ENCODE results near the gene ADSL.

Gene ADSL

DNA sequence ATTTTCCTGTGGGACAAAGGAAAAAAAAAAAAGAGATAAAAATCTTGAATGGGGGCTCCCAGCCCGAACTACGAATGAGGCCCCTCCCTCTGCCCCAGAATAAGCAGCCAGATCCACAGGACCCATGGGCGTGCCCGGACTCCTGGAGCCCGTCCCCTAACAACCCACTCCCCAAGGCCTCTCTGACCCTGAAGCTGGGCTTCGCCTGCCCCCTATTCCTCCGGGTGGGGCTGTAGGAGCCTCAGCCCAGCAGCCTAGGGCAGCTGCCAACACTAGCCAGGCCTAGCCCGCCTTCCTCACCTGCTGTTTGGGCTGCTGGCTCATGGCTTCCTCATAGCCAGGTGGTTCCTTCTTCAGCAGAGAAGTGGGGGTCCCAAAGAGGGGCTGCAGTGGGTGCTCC lies 70.7 kb downstream of the ADSL start:
- in situ Hi-C loops (cut with MboI; ENCODE audit: low pct_unique_long_range_greater_than_20kb, low sequenced_read_pairs, unreplicated experiment): no loop called here
- TF ChIP-seq, protein P1, sequence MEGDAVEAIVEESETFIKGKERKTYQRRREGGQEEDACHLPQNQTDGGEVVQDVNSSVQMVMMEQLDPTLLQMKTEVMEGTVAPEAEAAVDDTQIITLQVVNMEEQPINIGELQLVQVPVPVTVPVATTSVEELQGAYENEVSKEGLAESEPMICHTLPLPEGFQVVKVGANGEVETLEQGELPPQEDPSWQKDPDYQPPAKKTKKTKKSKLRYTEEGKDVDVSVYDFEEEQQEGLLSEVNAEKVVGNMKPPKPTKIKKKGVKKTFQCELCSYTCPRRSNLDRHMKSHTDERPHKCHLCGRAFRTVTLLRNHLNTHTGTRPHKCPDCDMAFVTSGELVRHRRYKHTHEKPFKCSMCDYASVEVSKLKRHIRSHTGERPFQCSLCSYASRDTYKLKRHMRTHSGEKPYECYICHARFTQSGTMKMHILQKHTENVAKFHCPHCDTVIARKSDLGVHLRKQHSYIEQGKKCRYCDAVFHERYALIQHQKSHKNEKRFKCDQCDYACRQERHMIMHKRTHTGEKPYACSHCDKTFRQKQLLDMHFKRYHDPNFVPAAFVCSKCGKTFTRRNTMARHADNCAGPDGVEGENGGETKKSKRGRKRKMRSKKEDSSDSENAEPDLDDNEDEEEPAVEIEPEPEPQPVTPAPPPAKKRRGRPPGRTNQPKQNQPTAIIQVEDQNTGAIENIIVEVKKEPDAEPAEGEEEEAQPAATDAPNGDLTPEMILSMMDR (IDR thresholded peaks at IDR 0.05; ENCODE audit: extremely low read depth, insufficient read depth, missing control alignments): no peak
- no peak for DNase-seq (ENCODE audit: low spot score)

DNA sequence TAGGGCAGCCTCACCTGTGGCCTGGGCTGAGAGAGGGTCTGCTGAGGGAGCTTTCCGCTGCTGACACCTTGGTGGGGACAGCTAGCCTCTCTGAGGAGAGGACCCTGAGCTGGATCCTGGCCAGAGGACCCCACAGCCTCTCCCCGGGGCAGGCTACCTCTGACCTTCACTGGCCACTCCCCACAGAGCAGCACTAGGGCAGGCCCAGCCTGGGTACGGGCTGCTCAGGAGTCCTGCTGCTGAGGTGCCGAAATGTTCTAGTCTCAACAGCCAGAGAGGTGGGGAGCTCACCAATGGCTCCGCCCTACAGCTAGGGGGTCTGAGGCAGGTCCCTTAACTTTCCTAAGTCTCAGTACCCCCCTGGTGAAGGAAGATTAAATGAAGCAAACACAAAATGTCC lies 71.6 kb downstream of the ADSL start:
- TF ChIP-seq, protein P1 (IDR thresholded peaks at IDR 0.05; ENCODE audit: extremely low read depth, insufficient read depth, missing control alignments): no peak
- no peak for DNase-seq (ENCODE audit: low spot score)
- in situ Hi-C loops (cut with MboI; ENCODE audit: low pct_unique_long_range_greater_than_20kb, low sequenced_read_pairs, unreplicated experiment): no loop called here

DNA sequence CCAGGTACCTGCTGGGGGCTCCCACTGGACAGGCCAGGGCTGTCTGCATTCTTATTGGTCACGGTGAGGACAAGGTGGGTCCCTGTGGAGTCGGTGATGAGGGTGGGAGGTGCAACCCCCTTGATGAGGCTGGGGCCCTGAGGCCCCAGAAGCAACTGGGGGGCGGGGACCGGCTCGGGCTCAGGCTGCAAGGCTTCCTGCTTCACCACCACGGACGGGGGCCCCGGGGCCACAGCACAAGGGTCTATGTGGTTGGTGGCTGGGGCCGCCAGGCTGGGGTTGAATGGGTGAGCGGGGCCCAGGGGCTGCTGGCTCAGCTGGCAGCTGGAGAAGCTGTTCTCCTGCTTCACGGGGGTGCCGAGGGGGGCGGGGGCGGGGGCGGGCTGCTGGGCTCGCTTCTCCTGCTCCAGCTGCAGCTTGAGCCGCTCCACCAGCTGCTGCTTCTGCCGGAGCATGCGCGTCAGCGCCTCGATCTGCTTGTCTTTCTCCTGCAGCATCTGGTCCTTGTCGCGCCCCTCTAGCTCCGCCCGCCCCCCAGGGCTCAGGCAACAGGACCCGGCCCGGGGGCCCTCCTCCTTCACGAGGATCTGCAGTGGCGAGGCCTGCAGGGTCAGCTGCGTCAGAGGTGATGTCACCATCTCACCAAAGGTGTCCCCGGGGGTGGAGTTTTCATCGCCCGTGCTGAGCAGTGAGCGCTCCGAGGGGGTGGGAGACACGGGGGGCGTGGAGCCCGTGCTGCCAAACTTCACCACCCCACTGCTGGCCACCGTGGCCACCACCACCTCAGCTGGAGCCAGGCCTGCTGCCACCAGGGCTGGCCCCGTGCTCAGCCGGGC lies 72.3 kb downstream of the ADSL start:
- TF ChIP-seq, protein P1 (IDR thresholded peaks at IDR 0.05; ENCODE audit: extremely low read depth, insufficient read depth, missing control alignments): no peak
- no peak for DNase-seq (ENCODE audit: low spot score)
- in situ Hi-C loops (cut with MboI; ENCODE audit: low pct_unique_long_range_greater_than_20kb, low sequenced_read_pairs, unreplicated experiment): no loop called here

DNA sequence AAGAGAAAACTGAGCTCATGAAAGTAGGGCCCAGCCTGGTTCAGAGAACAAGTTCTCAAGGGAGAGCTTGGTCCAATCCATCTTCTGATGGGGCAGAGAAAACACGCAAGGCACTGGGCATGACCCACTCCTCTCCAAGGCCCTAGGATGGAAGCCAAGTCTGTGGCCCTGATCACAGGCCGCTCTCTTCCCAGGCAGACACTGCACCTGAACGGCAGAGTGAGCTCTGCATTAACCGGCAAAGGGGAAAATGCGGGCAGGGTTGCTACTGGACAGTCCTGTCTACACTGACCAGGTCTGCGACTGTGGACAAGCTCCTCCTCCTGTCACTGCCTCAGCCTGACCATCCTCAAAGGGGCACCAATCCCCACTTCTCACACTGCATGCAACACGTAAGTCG lies 73.4 kb downstream of the ADSL start:
- TF ChIP-seq, protein P1 (IDR thresholded peaks at IDR 0.05; ENCODE audit: extremely low read depth, insufficient read depth, missing control alignments): no peak
- DNase-seq (ENCODE audit: low spot score): no peak
- in situ Hi-C loops (cut with MboI; ENCODE audit: low pct_unique_long_range_greater_than_20kb, low sequenced_read_pairs, unreplicated experiment): no loop called here

DNA sequence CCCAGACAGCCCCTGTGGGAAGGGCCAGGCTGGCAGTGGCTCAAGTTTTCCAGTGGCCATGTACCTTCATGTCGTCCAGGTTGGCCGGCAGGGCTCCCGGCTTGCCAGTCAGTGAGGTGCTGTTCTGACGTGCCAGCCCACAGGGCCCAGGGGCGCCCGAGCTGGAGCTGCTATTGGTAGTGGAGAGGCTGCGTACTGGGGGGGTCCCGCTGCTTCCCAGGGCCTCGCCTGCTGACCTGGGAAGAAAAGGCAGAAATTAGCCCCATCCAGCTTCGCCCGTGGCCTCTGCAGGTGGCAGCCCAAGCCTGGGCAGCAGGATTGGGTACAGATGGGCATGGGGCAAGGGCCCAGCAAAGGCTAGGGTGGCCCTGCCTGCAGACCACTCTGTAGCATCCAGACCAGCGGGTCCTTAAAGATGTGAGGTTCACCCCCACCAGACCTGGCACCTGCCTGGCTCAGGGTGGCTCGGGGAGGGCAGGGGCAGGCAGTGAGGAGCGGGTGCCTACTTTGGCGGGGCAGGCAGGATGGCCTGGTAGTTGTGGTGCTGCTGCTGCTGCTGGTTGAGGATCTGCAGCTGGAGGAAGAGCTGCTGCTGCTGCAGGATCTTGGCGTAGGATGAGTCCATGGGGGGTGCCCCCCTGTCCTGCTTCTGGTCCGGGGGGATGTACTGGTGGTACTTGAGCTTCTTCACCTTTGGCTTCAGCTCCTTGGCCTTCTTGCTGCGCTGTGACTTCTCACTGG lies 74.2 kb downstream of the ADSL start:
- DNase-seq (ENCODE audit: low spot score): no peak
- TF ChIP-seq, protein P1 (IDR thresholded peaks at IDR 0.05; ENCODE audit: extremely low read depth, insufficient read depth, missing control alignments): no peak
- in situ Hi-C loops (cut with MboI; ENCODE audit: low pct_unique_long_range_greater_than_20kb, low sequenced_read_pairs, unreplicated experiment): no loop called here

DNA sequence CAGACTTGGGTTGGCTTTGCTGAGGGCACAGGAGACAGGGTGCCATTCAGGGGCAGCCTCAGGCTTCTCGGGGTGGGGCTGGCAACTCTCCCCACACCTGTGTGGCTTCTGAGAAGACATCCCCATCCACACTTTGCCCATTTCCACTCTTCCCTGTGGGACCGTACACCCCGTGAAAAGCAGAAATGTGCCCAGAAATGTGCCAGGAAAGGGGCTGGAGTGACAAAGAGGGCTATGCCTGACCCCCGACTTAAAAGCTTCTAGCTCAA lies 74.7 kb downstream of the ADSL start:
- TF ChIP-seq, protein P1 (IDR thresholded peaks at IDR 0.05; ENCODE audit: extremely low read depth, insufficient read depth, missing control alignments): no peak
- DNase-seq (ENCODE audit: low spot score): no peak
- in situ Hi-C loops (cut with MboI; ENCODE audit: low pct_unique_long_range_greater_than_20kb, low sequenced_read_pairs, unreplicated experiment): no loop called here

All from GM13977 (cell line).